ENCODE results near the gene HIVEP3.

The HIVEP3 gene

GRCh38 chr1:41456847-41457540 lies 461.7 kb downstream of the HIVEP3 start:
- no peak for DNase-seq

Data from suppressor macrophage (primary cell).